IPS-18c (cell line): ENCODE results near the gene PSAP.

Experiments
- H3K4me3 ChIP-seq: 2 replicates; pipeline ENCODE4 v1.7.0; 2013; ENCODE audit warnings: low read depth, mild to moderate bottlenecking, low read length, moderate library complexity; ENCODE audit not compliant: insufficient read depth
- H3K9me3 ChIP-seq: one replicate; pipeline ENCODE4 v1.6.1; 2013; ENCODE audit warnings: mild to moderate bottlenecking, low read length, moderate library complexity; ENCODE audit not compliant: control insufficient read depth, insufficient read depth

The PSAP gene

GRCh38 chr10:71805776-71806703 is 45.0 kb downstream of the PSAP start:
- Histone ChIP-seq H3K9me3 (peaks cover 3% of the 10 kb centered on the region), H3K4me3 (no peak overlapping the region; the same call in 1 of the 2 replicates)

GRCh38 chr10:71804077-71804476 is 47.0 kb downstream of the PSAP start:
- no peak overlapping the region for H3K4me3 ChIP-seq
- no peaks in the 10 kb centered on the region for H3K9me3 ChIP-seq

GRCh38 chr10:71802715-71803488 is 48.1 kb downstream of the PSAP start:
- Histone ChIP-seq H3K9me3 (no peaks in the 10 kb centered on the region), H3K4me3 (no peak overlapping the region)

GRCh38 chr10:71802235-71802634 is 48.8 kb downstream of the PSAP start:
- H3K9me3 ChIP-seq = no peaks in the 10 kb centered on the region
- H3K4me3 ChIP-seq = no peak overlapping the region

- no peaks in the 10 kb centered on the region for H3K9me3 ChIP-seq
- H3K4me3 ChIP-seq = no peak overlapping the region
Observed at GRCh38 chr10:71801361-71801760, 49.7 kb downstream of the PSAP start.

GRCh38 chr10:71799608-71800453 is 51.2 kb downstream of the PSAP start:
- Histone ChIP-seq H3K4me3 (no peak overlapping the region), H3K9me3 (no peaks in the 10 kb centered on the region)

- Histone ChIP-seq H3K9me3 (no peaks in the 10 kb centered on the region), H3K4me3 (no peak overlapping the region)
Observed at GRCh38 chr10:71799112-71799511, 51.9 kb downstream of the PSAP start.

GRCh38 chr10:71798308-71798624 is 52.8 kb downstream of the PSAP start:
- Histone ChIP-seq H3K9me3 (no peaks in the 10 kb centered on the region), H3K4me3 (no peak overlapping the region)

- H3K4me3 ChIP-seq = no peak overlapping the region
- H3K9me3 ChIP-seq = no peaks in the 10 kb centered on the region
Observed at GRCh38 chr10:71797533-71798307, 53.3 kb downstream of the PSAP start.

GRCh38 chr10:71796749-71797405 is 54.2 kb downstream of the PSAP start:
- no peaks in the 10 kb centered on the region for H3K9me3 ChIP-seq
- H3K4me3 ChIP-seq = no peak overlapping the region

- Histone ChIP-seq H3K9me3 (no peaks in the 10 kb centered on the region), H3K4me3 (no peak overlapping the region)
Observed at GRCh38 chr10:71795248-71795647, 55.8 kb downstream of the PSAP start.

GRCh38 chr10:71790749-71791440 is 60.2 kb downstream of the PSAP start:
- no peak overlapping the region for H3K4me3 ChIP-seq
- H3K9me3 ChIP-seq = no peaks in the 10 kb centered on the region

- H3K4me3 ChIP-seq = no peak overlapping the region
- H3K9me3 ChIP-seq = no peaks in the 10 kb centered on the region
Observed at GRCh38 chr10:71789871-71790270, 61.2 kb downstream of the PSAP start.

GRCh38 chr10:71788954-71789353 is 62.1 kb downstream of the PSAP start:
- no peak overlapping the region for H3K4me3 ChIP-seq
- H3K9me3 ChIP-seq = no peaks in the 10 kb centered on the region

- Histone ChIP-seq H3K9me3 (no peaks in the 10 kb centered on the region), H3K4me3 (no peak overlapping the region)
Observed at GRCh38 chr10:71784679-71785272, 66.3 kb downstream of the PSAP start.
